ENCODE data around the gene SQOR.

SQOR gene

DNA sequence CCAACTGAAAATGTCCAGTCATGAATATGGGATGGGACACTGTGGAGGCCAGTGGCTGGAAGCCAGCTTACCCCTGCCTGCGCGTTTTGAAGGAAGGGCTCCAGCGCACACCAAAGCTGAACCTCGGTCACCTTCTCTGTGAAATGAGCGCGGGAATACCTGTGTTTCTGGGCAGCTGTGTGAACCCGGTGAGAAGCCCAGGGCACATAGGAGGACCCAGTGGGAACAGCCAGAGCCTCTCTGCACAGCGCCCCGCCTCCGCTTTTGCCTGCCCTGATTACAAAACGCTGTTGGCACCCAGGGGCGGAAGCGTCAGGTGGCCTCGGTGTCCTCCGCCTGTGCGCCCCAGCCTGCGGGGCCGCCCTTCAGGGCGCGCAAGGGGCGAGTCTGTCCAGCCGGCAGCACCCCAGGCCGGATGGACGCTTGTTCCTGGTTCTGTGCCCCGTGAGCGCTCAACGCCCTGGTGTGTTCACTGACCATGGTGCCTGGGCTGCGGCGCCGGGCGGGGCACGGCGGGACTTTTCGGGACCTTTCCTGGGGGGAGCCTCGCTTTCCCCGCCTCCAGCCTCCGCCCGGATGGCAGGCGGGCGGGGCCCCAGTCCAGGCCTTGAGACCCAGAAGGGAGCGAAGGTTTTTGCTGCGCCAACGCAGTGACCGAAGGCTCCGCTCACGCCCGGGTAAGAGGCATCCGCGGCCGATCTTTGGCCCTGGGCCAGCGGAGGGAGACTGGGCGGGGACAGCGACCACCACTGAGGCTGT lies at the start of gene SQOR:
Gene SQOR (plus strand): TSS at position 598 of the 759 bp plus-strand sequence. CDS start 23,895 bp downstream, outside the sequence.
- peak; percentile 98 for DNase-seq

DNA sequence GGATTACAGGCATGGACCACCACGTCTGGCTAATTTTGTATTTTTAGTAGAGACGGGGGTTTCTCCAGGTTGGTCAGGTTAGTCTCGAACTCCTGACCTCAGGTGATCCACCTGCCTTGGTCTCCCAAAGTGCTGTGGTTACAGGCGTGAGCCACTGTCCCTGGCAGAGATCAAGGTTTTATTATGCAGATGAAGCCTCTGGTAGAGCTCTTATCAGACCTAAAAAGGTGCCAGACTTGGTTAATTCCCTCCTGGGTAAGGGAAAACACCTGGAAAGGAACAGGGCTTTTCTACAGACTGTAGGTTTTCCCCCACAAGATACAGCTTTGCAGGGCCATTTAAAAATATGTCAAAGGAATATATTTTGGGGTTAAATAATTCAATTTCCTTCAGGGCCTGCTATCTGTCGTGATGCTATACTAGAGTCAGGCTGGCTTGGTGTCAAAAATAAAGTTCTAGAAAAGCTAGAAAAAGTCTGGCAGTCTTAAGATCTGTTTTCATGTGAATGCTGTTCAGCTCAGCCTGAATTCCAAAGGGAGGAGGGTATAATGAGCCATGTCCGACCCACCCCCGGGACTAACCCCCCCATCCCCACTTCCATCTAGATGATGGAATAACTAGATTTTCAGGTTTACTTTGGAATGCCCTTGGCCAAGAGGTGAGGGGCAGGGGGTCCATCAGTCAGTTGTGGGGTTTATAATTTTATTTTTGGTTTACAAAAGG lies 49.6 kb upstream of the SQOR start:
- DNase-seq: no peak

DNA sequence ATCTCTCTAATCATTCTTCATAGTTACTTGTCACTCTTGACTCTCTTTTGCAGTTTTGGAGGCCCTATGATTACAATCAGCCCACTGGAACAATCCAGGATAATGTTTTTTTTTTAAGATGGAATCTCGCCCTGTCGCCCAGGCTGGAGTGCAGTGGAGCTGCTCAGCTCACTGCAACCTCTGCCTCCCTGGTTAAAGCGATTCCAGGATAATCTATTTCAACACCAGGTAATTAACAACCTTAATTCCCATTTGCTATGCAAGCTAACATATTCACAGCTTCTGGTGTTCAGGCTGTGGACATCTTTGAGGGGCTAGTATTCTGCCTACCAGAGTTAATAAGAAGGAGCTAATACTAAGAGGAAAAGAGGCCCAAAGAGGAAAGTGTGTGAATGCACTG lies 48.7 kb upstream of the SQOR start:
- no peak for DNase-seq

DNA sequence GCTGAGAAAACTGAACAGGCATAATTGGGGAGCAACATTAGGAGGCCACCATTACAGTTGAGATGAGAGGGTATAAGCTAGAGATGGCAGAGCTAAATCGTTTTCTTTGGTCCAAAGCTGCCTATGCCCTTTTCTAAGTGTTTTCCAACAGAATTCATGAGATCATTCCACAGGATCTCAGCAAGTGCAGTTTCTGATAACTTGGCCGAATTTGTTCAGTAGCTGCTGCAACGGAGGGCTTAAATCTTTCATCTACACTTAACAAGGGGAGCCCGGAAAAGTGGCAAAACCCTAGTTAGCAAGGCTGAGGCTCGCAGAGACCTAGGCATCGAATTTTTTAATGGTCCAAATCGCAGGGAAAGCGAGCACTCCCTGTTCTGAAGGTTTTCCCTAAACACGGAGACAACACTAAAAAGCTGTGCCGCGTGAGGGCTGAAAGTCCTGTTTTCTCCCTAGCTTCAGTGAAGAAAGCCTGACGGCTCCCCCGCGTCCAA lies 48.2 kb upstream of the SQOR start:
- no peak for DNase-seq

DNA sequence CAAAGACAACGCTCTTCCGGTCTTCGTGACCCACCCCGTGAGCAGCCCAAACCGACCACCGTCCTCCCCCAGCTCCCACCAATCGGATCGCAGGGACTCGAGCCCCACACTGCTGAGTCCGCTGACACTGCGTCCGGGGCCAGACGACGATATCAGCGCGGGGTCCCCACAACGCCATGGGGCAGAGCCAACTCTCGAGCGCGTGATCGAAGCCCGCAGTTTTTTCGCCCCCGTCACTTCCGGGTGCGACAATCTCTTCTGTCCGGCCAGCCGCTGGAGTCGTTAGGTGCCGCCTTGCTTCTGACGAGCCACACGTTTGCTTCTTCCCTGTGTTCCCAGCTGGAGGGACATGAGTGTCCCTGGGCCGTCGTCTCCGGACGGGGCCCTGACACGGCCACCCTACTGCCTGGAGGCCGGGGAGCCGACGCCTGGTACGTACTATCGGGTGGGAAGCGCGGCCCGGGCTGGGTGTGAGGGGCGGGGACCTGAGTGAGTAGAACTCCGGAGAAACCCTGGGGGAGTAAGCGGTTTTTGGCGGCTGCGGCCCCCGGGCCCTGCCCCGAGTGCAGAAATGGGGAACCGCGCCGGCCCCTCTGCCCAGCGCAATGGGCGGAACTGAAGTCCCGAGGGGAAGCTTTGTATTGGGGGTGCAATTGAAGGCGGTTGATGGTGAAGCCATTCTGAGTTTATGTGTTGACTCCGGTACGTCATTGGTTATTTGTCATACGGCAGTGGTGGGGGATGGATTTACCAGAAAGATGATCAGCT lies 47.5 kb upstream of the SQOR start, which contains the start of gene BLOC1S6:
Gene BLOC1S6 (plus strand): TSS at position 285 of the 768 bp plus-strand sequence. CDS start 65 bp downstream, at position 350.
- DNase-seq: peak; percentile 91 to 97

DNA sequence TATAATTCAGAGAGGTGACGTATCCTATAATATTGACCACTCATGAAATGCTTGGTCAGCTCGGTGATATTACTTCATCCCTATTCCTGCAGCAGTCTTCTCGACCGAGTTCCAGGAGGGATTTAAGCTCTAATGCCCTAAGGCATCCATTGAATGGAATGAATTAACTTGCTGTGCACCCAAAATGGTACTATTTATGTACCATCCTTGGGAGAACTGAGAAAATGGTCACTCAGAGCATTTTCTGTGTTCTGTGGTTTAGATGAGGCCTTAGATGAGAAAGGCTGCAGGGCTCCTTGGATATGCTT lies 47.0 kb upstream of the SQOR start:
- DNase-seq: no peak

DNA sequence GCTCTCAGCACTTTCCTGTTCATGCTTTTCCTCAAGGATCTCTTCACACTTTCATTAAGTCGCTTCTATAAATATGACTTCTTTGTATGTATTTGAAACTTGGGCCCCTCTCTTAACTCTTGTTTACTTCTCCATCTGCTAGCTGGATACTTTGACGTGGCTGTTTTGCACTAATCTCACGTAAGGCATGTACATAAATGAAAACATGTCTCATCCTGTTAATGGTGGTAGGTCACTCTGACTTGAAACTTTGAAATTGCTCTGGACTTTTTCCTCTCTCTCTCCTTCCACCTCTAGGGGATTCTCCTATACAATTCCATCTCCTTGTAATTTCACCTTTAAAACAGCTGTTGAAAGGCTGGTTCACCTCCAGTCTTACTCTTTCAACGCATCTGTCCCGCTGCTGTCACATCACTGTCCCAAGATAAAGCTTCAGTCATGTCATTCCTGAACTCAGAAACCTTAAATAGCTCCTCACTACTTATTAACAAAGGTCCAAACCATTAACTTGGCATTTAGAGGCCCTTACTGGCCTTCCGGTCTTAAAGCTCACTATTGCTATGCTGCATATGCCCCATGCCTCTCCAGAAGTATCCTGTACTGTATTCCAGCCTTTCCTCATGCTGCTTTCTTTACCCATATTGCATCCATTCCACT lies 46.5 kb upstream of the SQOR start:
- DNase-seq: no peak

DNA sequence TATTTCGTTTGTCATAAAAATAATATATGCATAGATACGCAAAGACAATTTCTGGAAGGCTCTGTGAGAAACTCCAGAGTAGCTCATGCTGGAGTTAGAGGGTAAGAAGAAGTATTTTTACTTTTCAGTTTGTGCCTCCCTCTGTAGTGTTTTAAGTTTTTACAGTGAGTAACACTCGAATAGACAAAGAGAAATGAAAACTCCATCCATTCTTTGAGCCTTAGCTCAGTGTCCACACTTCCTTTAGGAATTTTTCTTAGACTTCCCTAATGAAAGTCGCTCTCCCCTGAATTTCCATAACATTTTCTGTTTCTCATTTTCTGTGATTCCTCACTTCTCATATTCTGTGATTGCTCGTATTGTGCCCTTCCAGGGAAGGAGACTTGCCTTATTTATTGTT lies 45.6 kb upstream of the SQOR start:
- no peak for DNase-seq

DNA sequence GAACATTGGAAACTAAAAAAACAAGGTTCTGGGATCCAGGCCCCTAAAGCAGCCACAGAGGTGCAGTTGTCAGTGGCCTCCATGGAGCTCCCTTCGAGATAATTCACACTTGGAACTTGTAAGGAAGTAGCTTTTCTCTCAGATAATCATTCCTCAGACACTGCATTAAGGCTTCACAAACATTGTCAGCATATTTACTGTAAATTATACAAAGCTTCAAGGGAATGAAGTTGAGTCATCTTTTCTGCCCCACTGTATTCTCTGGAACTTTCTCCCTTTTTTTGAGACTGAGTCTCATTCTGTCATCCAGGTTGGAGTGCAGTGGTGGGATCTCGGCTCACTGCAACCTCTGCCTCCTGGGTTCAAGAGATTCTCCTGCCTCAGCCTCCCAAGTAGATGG lies 40.5 kb upstream of the SQOR start:
- DNase-seq: no peak

DNA sequence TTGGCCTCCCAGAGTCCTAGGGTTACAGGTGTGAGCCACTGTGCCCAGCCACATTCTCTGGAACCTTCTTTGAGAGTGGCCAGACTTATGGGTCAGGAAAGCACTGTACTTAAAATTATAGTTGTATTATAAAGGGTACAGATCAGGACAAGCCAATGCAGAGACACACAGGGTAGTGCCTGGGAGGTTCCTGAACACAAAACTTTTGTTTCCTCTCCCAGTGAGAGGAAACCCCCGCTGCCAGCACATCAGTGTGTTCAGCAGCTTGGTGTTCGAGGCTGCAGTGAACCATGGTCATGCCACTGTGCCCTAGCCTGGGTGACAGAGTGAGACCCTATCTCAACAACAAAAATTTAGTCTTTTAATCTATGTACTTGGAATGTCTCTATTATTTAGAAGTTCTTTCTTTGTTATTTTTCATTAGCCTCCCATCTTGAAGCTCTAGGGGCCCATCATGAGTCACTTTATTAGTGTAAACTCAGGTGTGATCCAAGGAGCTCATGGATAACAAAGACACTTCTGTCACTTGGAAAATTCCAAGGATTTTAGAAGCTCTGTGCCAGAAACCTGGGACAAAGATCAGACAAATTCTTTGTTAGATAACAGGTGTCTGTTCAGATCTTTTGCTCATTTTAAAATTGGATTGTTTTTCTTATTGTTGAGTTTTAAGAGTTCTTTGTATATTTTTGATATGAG lies 39.8 kb upstream of the SQOR start:
- DNase-seq: no peak

DNA sequence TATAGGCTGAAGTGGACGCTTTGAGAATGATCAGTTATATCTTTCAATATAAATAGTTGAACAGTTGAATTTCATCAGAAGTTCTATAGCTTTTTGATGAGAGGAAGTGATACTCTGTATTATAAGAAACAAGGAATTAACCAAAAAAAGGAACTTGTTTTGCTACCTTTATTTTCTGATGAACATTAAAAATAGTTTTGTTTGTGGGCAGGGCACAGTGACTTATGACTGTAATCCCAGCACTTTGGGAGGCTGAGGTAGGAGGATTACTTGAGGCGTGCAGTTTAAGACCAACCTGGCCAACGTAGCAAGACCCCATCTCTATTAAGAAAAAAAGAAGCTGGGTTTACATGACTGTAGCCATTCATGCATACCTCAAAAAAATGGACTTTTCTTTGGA lies 30.9 kb upstream of the SQOR start:
- DNase-seq: peak in 1 of 2 donors; percentile 21

DNA sequence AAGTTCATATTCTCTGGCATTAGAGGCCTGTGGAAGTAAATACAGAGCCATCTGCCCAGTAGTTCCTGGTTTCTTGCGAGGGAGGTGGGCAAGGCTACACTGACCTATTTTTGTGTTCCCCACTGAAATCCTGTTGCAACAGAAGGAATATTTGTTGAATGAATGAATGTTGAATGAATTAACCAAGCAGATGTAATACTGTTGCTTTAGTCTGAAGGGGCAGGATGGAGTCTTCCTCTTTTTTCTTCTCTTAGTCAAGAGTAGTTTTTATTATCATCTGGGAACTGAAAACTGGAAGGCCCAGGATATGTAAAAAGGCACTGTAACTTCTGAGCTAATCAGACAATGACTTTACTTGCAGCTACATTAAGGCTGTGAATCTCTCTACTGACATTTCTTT lies 30.5 kb upstream of the SQOR start:
- peak; percentile 67 to 74 for DNase-seq

DNA sequence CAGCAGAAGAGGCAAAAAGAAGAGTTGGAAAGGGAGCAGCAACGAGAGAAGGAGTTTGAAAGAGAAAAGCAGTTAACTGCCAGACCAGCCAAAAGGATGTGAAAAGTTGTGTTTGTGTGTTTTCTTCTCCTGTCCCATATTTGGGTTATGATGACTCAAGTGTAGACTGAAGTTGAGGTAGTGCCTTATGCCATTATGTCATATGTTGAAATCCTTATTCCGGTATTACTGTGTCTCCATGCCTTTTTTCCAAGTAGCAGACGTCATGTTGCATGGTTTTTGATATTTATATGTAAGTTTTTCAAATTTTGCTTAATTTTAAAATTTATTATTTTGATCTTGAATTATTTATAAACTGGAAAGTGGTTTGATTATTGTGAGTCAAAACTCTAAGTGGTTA lies 28.4 kb upstream of the SQOR start:
- DNase-seq: peak; percentile 47 to 59

DNA sequence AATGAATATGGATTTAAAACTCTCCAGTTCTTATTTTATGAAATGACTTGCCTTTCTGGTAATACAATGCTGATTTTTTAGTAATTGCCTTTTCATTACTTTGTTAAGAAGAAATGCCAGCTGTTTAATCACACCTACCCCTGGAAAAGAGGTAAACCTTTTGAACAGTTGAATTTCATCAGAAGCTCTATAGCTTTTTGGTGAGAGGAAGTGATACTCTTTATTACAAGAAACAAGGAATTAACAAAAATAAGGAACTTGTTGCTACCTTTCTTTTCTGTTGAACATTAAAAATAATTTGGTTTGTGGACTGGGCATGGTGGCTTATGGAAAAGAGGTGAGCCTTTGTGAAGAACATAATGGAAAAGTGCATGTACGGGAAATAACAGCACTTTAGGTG lies 28.0 kb upstream of the SQOR start:
- peak in 1 of 2 donors; percentile 29 for DNase-seq

DNA sequence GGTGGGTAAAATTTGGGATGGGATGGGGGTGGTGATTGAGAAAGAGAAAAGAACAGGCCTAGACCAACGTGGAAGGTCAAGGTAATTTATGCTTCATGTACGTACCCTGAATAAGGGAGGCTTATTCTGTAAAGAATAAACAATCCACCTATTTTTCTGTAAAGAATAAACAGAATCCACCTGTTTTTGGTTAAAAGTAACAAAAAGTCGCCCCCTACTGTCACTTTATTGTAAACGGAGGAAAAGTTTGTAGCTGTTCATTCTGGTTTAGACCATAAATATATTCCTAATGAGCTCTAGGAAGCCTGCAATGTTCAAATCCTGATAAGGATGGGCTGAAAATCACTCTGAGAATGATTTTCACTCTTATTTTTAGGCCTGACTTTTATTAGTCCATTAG lies 23.5 kb upstream of the SQOR start:
- peak in 1 of 2 donors; percentile 69 for DNase-seq

DNA sequence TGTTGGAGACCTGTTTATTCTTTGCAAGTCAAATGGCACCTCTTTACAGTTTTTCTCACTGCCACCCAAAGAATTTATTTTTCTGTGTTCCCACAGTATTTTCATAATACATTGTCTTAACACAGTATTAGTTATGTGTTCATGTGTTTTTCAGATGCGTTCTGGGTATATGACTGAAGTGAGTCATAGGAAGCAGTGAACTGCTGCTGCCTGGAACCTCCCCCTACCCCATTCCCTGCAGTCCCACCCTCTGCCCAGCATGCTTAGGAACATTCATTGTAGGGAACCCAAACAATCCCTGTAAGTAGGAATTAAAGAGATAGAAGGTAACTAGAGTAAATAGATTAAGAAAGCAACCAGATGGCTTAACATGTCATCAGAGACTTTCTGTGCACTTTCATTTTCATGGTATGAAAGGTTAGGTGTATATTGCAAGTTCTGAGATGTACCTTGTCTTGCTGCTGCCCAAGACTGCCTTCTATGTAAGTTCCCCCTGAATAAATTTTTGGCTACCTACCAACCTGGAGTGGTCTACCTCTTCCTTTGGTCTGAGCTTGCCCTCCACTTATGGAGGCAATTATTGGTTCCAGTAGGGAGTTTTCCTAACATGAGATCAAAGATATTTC lies 21.9 kb upstream of the SQOR start:
- no peak for DNase-seq

DNA sequence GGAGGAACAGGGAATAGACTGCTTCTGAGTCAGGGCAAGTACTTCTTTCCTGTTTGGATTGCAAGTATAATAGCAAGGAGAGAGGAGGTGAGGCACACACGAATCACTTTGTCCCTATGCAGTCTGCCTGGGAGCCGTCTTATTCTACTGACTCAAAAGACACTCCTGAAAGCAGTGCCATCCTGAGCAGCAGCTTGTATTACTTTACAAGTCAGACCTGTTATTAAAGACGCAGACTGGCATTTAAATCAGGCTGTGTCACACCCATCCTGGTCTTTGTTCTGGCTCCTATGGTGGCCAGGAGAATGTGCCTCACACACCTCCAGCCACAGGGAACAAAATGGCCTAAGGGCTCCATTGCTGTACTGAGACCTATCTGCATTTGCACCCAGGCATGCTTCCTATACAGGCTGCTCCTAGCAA lies 17.9 kb upstream of the SQOR start:
- DNase-seq: no peak

DNA sequence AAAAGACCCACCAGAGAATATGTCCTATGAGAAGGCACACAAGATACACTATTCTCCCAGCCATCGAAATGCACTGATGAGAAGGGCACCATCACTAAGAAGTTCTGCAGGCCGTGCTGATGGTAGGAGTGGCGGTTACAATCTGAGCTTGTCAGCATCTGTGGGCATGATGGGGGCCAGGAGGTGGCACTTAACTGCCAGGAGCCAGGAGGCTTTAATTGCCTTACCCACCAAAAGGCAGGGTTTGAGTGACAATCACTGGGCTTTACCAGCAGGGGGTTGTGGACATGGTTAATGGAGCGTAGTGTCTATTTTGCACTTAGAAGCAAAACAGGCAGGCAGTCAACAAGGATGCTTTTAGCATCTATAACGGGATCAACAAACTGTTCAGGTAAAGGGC lies 16.0 kb upstream of the SQOR start:
- no peak for DNase-seq

DNA sequence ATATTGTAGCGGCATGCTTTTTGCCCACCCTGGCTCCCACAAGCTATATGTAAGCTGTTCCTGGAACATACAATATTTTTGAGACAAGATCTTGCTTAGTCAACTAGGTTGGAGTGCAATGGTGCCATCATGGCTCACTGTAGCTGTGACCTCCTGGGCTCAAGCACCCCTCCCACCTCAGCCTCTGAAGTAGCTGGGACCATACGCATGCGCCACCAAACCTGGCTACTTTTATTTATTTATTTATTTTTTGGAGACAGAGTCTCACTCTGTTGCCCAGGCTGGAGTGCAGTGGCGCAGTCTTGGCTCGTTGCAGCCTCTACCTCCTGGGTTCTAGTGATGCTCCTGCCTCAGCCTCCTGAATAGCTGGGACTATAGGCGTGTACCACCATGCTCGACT lies 6.7 kb upstream of the SQOR start:
- DNase-seq: no peak

DNA sequence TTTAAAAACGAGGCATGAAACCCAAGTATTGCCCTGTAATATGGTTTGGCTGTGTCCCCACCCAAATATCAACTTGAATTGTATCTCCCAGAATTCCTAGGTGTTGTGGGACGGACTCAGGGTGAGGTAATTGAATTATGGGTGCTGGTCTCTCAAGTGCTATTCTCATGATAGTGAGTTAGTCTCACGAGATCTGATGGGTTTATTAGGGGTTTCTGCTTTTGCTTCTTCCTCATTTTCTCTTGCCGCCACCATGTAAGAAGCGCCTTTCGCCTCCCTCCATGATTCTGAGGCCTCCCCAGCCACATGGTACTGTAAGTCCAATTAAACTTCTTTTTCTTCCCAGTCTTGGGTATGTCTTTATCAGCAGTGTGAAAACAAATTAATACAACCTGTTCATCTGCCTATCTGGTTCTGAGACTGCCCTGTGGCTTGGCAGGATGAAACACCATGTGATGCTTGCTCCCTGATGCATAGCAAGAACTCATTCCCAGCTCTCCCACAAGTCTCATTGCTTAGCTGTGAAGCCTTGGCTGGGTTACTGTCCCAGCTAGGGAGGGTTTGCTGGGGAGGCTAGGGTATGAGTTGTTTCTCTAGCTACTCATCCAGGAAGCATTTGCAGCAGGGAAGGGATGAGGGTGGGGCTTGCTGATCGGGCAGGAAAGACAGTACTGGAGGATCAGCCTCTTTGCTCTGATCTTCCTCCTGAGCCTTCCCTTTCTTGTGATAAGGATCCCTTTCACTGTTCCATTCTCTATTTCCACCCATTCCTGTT lies 3.7 kb upstream of the SQOR start:
- DNase-seq: no peak

DNA sequence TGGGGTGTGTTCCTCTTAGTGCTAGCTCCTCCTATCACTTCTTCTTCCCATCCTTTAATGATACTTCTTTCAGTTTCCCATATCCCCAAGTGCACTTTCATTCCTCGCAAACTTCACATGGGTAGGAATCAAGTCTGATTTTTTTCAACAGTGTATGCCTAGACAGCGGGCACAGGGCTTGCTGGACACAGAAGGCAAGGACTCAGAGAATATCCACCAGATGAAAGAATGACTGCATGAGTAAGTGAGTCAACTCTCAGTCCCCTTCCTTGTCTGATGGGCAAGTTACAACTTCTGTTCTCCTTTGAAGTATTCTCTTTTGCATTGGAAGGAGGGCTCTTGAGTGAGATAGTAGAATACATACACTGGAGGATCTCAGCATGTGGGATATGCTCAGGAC lies 3.1 kb upstream of the SQOR start:
- DNase-seq: no peak

Measured in inflammatory macrophage treated with lipopolysaccharide for 1 hour (primary cell).